Pancreas (tissue), 10 donors: ENCODE data around the gene CCDC50. TPM values are rescaled to one million over a fixed set of nuclear protein-coding genes. Genes with fewer than 3 reads are reported as not detected.

Source experiments
- ATAC-seq, 4 donors: fragments of 200-7000 bp; cut with Tn5 transposase; one replicate each; pipeline versions ENCODE4 v1.8.0 to v1.9.1; 2020; ENCODE audit warnings: mild to moderate bottlenecking in 4 of 4, moderate library complexity in 4 of 4
- DNase-seq, 6 donors: peaks; one replicate each; pipeline ENCODE4 v3.0.0-alpha.2; 2020
- FAIRE-seq: peaks from 2 replicates; lab custom pipeline; 2012; peaks lifted over from hg19 to GRCh38; lab: Jason Lieb, UNC
- H3K27ac ChIP-seq, 4 donors: fragments of 200-600 bp; sonication (generic); 1 replicate in 3 of 4; 2 replicates in 1 of 4; pipeline versions ENCODE4 v1.5.0 to v1.8.0; 2020
- H3K27me3 ChIP-seq, 4 donors: fragments of 200-600 bp; one replicate each; pipeline ENCODE4 v1.8.0; 2021
- H3K36me3 ChIP-seq, 3 donors: fragments of 200-600 bp; sonication (generic) in 1 of 3; one replicate each; pipeline versions ENCODE4 v1.5.0 to v1.8.0; 2020 to 2021
- H3K4me1 ChIP-seq, 3 donors: fragments of 200-600 bp; one replicate each; pipeline ENCODE4 v1.8.0; 2021
- H3K4me3 ChIP-seq, 4 donors: fragments of 200-600 bp; sonication (generic) in 2 of 4; one replicate each; pipeline versions ENCODE4 v1.5.0 to v1.8.0; 2020 to 2021
- H3K9me3 ChIP-seq, 4 donors: fragments of 200-600 bp; one replicate each; pipeline ENCODE4 v1.8.0; 2021
- WGBS, 2 donors: extraction: QIAGEN DNeasy Blood & Tissue Kit; methylation state at CpG; one replicate each; pipeline ENCODE4 v1.1.7; 2013; 5-methylcytosine and 5-hydroxymethylcytosine counted together
- intact Hi-C, 3 donors: fragments of 100-400 bp; cut with DNase I; formaldehyde crosslinking; loops; one replicate each; pipeline versions ENCODE4 v1.11.1 to v1.14.2; 2022
- polyA plus RNA-seq, 2 donors: library from polyadenylated mRNA; stranded (reverse); fragments of 200-250 nt; gene quantifications; one replicate each; pipeline ENCODE4 v1.2.3, GENCODE V29; 2013
- total RNA-seq, 6 donors: library from RNA; stranded (reverse); fragmentation: NEBNext Ultra II Directional in 4 of 6; extraction: Animal tissue kit (Norgen Biotek cat#: 25700) in 4 of 6; gene quantifications; one replicate each; pipeline versions ENCODE4 v1.2.1 to v1.2.4, GENCODE V29; 2021 to 2023
- TF ChIP-seq, protein P1 (sequence below), 4 donors: fragments of 200-600 bp; sonication (generic) in 3 of 4; IDR thresholded peaks; one replicate each; pipeline versions ENCODE4 v1.5.0 to v1.8.0; 2021; ENCODE audit warnings: antibody characterized with exemption in 4 of 4
- donor health status: healthy with polysubstance abuse.
- donor health status: DM: no; HTN: no; CAD: no; lungs with moderate emphysema.
- donor health status: DM: no; HTN: no; CAD: no.
- donor health status: control.
- donor health status: control.
- donor health status: Bipolar disorder and iron deficiency.
- donor health status: DM: yes; HTN: yes; CAD: no.
- donor health status: DM: no; HTN: no; CAD: no.
- donor health status: DM: no; HTN: no; CAD: no.
- donor health status: DM: yes; HTN: yes; CAD: no.

The CCDC50 gene
- total and polyA plus RNA-seq, 8 donors: 24.5 to 44.4 (median 30.4) TPM

DNA sequence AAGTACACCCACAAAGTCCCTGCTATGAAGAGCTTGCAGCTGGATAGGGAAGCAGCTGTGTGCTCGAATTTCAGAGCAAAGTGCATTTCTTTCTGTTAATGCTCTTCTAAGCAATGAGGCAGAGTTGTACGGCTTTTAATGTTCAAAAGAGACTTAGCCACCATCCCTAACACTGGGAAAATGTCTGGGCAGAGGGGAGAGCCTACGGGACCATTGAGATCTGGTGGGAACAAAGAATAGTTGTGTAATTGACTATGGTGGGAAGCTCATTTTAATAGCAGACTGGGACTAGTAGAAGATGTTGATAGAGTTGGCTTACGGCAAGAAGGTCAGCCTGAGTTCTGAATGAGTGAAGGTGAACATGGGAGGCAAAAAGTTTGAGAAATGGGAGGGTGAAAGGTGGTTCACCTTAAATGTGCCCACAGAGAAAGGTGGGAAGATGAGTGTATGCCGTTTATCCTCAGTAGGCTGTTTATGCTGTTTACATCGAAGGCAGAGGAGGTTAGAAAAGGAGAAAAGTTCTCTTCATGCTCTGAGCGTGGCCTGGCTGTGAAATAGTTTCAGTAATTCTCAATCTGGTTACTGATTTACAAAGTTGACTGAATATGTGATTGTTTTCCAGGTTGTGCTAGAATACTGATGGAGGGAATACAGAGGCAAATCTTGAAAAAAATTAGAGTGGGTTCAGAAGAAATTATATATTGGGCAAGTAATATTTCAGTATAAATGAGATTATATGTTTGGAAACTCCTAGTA is 24.0 kb downstream of the CCDC50 start:
- Histone ChIP-seq H3K4me1 (peaks cover 14 to 22% (median 20%) of the 10 kb centered on the region in 3 donors), H3K9me3 (no peaks in the 10 kb centered on the region), H3K36me3 (no peaks in the 10 kb centered on the region), H3K27ac (peak overlapping the region in 1 of 4 donors; percentile 52), H3K27me3 (no peaks in the 10 kb centered on the region), H3K4me3 (no peak overlapping the region)
- DNase-seq (no peak), ATAC-seq (peak in 2 of 4 donors; percentile 33 to 58), FAIRE-seq (no peak)
- 34 to 42% methylated on average over 7 of the region's 7 CpGs for WGBS, 2 donors
- TF ChIP-seq, protein P1, sequence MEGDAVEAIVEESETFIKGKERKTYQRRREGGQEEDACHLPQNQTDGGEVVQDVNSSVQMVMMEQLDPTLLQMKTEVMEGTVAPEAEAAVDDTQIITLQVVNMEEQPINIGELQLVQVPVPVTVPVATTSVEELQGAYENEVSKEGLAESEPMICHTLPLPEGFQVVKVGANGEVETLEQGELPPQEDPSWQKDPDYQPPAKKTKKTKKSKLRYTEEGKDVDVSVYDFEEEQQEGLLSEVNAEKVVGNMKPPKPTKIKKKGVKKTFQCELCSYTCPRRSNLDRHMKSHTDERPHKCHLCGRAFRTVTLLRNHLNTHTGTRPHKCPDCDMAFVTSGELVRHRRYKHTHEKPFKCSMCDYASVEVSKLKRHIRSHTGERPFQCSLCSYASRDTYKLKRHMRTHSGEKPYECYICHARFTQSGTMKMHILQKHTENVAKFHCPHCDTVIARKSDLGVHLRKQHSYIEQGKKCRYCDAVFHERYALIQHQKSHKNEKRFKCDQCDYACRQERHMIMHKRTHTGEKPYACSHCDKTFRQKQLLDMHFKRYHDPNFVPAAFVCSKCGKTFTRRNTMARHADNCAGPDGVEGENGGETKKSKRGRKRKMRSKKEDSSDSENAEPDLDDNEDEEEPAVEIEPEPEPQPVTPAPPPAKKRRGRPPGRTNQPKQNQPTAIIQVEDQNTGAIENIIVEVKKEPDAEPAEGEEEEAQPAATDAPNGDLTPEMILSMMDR (IDR thresholded peaks at IDR 0.05): no peak
- intact Hi-C loops: no loop called here

DNA sequence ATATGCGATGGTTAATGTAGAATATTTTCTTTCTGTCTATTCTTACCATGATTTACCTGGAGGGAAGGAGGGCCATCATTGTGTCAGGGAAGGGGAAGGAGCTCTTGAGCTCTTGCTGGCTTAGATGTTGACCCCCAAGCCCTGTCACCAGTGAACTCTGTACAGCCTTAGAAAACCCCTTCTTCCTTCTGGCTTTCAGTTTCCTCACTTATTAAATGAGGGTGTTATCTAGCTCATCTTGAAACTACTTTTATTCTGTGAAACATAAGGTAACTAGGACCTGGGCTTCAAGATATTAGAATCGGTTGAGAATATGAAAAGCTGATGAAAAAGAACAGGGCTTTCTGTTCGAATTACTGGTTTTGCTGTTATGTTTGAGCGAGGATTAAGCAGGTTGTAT is 26.2 kb downstream of the CCDC50 start:
- DNase-seq (no peak), ATAC-seq (no peak), FAIRE-seq (no peak)
- no peaks in the 10 kb centered on the region for H3K27me3 ChIP-seq
- peaks cover 0 to 10% (median 0%) of the 10 kb centered on the region in 3 donors for H3K36me3 ChIP-seq
- TF ChIP-seq, protein P1 (IDR thresholded peaks at IDR 0.05): no peak
- 94% methylated on average over 4 of the region's 4 CpGs for WGBS, 2 donors
- H3K4me3 ChIP-seq: no peak overlapping the region
- H3K27ac ChIP-seq: no peak overlapping the region
- peaks cover 14 to 22% (median 20%) of the 10 kb centered on the region in 3 donors for H3K4me1 ChIP-seq
- intact Hi-C loops: no loop called here
- H3K9me3 ChIP-seq: no peaks in the 10 kb centered on the region

DNA sequence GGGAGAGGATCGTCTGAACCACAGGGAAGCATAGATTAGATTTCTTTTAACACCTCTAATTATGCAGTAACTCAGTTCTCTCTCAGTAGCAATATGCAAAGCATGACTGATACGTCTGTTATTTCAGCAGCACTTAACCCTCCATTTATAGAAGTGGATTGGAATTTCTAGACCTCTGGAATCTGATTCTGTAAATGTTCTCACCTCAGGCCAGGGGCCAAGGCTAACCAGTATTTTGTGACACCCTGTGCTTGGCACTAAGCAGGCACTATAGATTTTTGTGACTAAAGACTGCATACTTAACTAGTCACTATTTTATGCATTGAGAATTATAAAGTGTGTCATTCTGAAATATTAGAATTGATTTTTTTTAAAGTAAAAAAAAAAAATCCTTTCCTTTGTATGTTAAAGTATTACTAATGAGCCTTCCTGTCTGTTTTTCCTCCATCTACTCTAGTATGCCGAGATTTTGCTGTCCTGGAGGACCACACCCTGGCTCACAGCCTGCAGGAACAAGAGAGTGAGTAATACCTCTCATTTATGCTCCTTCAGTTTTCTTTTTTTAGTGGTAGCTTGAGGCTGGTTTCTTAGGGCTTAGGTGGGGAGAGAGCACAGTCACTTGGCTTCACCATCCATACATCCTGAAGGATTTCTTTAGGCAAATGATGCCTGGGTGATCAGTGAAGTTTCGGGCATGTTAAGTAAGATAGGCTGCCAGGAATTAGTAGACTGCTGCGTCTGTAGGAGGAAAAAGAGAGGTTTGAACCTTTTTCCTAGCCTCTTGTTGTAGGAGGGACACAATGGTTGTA is 27.6 kb downstream of the CCDC50 start:
- 55 to 63% methylated on average over 5 of the region's 5 CpGs for WGBS, 2 donors

DNA sequence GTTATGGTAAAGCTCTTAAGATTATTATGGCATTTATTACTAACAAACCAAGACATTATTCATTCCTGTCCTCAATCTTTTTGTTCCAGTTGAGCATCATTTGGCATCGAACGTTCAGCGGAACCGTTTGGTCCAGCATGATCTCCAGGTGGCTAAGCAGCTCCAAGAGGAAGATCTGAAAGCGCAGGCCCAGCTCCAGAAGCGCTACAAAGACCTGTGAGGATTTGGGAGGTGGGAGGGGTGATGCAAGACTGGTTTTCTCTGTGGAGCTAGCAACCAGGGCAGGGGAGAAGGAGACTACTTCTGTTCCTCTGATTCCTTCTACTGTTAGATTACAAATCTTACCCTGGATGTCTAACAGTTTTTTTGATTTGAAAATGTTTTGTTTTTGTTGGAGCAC is 28.7 kb downstream of the CCDC50 start:
- intact Hi-C loops: no loop called here
- H3K4me1 ChIP-seq: peaks cover 9 to 17% (median 14%) of the 10 kb centered on the region in 3 donors
- no peak overlapping the region for H3K4me3 ChIP-seq
- no peaks in the 10 kb centered on the region for H3K27me3 ChIP-seq
- no peak overlapping the region for H3K27ac ChIP-seq
- TF ChIP-seq, protein P1 (IDR thresholded peaks at IDR 0.05): no peak
- FAIRE-seq (no peak), ATAC-seq (no peak), DNase-seq (no peak)
- WGBS, 2 donors: 91 to 93% methylated on average over 6 of the region's 6 CpGs
- H3K36me3 ChIP-seq: peaks cover 0 to 35% (median 0%) of the 10 kb centered on the region in 3 donors
- no peaks in the 10 kb centered on the region for H3K9me3 ChIP-seq

More for the DNA sequence above, 27.6 kb downstream of the CCDC50 start:
- intact Hi-C loops: no loop called here
- Histone ChIP-seq H3K27me3 (no peaks in the 10 kb centered on the region), H3K36me3 (peaks cover 0 to 25% (median 0%) of the 10 kb centered on the region in 3 donors), H3K9me3 (no peaks in the 10 kb centered on the region), H3K4me3 (no peak overlapping the region), H3K27ac (peak overlapping the region in 2 of 4 donors; percentile 5 to 17), H3K4me1 (peaks cover 14 to 20% (median 19%) of the 10 kb centered on the region in 3 donors)
- TF ChIP-seq, protein P1 (IDR thresholded peaks at IDR 0.05): no peak
- no peak for DNase-seq
- ATAC-seq: peak in 3 of 4 donors; percentile 49 to 60 (median 56)
- FAIRE-seq: peak; percentile 9
